PFSK-1 (cell line): ENCODE data around the gene FGD2.

Source experiments
- FOXP2 ChIP-seq: optimal IDR thresholded peaks from 2 replicates; pipeline ENCODE3; 2011; ENCODE audit warnings: borderline replicate concordance, control low read depth, inconsistent platforms; ENCODE audit not compliant: insufficient read depth; ENCODE audit errors: extremely low read length, extremely low read depth
- POLR2AphosphoS5 ChIP-seq: IDR thresholded peaks from 2 replicates; pipeline ENCODE4 v1.6.1; 2012; ENCODE audit warnings: low read depth, mild to moderate bottlenecking, control low read depth, low read length, moderate library complexity
- SIN3A ChIP-seq: IDR thresholded peaks from 2 replicates; pipeline ENCODE4 v1.6.1; 2012; ENCODE audit warnings: mild to moderate bottlenecking, low read length, moderate library complexity, borderline replicate concordance; ENCODE audit not compliant: insufficient read depth
- TAF1 ChIP-seq: IDR thresholded peaks from 2 replicates; pipeline ENCODE4 v1.6.1; 2012; ENCODE audit warnings: low read length, control low read depth, borderline replicate concordance; ENCODE audit not compliant: insufficient read depth
- TF ChIP-seq, protein P1 (sequence below), 2 experiments: IDR thresholded peaks; 2 replicates each; pipeline versions ENCODE4 v1.6.1 to v1.8.0; 2011 to 2012; ENCODE audit warnings: low read depth in 2 of 2, low read length in 2 of 2, control low read depth in 1 of 2, inconsistent platforms in 1 of 2, mild to moderate bottlenecking in 1 of 2, moderate library complexity in 1 of 2; ENCODE audit not compliant: insufficient read depth in 1 of 2

FGD2 gene

DNA sequence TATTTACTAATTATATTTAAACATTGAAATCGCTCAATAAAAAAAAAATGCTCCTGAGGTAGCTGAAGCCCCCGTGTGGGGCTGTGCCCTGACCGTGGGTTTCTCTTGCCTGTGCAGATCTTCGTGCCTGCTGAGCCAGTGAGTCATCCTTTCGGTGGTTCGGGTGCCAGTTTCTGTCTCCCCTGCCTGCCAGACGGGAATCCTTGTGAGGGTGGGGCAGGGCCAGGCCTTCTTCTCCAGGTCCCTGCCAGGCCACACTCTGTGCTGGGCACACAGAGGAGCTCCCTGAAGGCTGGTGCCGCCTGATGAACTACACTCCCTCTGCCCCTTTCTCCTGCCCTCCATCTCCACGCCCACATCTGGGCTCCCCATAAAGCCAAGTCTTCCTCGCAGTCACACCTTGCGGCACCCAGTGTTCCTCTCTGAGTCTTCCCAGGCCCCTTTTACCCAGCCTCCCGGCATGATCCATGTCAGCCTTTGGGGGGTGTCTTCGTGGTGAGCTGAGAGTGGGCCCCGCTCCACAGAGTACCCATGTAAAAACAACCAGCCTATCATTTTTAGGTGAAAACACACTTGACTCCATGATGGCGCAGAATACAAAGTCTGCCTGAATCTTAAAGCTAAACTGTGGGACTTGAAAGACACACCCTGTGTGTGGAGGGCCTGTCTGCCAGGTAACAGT lies 19.3 kb downstream of the FGD2 start:
- TF ChIP-seq FOXP2 (no peak), SIN3A (no peak), POLR2AphosphoS5 (no peak), TAF1 (no peak)
- TF ChIP-seq, protein P1, sequence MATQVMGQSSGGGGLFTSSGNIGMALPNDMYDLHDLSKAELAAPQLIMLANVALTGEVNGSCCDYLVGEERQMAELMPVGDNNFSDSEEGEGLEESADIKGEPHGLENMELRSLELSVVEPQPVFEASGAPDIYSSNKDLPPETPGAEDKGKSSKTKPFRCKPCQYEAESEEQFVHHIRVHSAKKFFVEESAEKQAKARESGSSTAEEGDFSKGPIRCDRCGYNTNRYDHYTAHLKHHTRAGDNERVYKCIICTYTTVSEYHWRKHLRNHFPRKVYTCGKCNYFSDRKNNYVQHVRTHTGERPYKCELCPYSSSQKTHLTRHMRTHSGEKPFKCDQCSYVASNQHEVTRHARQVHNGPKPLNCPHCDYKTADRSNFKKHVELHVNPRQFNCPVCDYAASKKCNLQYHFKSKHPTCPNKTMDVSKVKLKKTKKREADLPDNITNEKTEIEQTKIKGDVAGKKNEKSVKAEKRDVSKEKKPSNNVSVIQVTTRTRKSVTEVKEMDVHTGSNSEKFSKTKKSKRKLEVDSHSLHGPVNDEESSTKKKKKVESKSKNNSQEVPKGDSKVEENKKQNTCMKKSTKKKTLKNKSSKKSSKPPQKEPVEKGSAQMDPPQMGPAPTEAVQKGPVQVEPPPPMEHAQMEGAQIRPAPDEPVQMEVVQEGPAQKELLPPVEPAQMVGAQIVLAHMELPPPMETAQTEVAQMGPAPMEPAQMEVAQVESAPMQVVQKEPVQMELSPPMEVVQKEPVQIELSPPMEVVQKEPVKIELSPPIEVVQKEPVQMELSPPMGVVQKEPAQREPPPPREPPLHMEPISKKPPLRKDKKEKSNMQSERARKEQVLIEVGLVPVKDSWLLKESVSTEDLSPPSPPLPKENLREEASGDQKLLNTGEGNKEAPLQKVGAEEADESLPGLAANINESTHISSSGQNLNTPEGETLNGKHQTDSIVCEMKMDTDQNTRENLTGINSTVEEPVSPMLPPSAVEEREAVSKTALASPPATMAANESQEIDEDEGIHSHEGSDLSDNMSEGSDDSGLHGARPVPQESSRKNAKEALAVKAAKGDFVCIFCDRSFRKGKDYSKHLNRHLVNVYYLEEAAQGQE (IDR thresholded peaks at IDR 0.05; ENCODE audit: insufficient read depth in 1 of 2, low read depth in 2 of 2, low read length in 2 of 2) = no peak

DNA sequence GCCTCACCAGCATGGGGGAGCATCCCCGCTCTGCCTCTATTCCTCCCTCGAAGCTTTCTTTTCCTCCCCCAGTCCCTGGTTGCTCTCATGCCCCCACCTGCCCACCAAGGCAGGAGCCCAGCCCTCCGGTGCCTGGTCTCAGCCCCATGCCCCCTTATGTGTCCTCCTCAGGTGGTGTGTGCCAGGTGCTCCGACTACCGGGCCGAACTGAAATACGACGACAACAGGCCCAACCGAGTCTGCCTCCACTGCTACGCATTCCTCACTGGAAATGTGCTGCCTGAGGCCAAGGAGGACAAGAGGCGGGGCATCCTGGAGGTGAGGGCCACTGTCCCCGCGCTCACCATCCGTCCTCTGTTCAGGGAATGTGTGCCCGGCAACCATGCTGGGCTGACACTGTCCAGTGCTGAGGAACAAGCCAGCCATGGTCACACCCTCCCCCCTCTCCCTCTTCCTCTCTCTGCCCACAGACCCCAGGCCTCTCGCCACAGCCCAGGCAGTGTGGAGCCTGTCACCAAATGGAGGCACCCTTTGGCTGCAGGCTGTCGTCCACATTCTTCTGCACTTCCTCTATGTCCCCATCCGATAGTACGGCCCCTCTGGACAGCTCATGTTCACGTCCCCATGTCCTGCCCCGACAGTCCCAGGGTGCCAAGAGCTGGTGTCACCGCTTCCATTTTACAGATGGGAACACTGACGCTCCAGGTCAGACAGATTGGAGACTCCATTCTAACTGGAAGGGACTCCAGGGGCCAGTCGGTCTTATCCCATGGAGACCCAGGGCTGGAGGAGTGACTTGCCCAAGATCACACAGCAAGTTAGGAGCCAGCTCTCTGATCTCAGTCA lies 20.4 kb downstream of the FGD2 start:
- TF ChIP-seq SIN3A = no peak
- no peak for TF ChIP-seq POLR2AphosphoS5
- TF ChIP-seq TAF1 = no peak
- TF ChIP-seq FOXP2 = no peak
- TF ChIP-seq, protein P1 (IDR thresholded peaks at IDR 0.05; ENCODE audit: insufficient read depth in 1 of 2, low read depth in 2 of 2, low read length in 2 of 2) = no peak

DNA sequence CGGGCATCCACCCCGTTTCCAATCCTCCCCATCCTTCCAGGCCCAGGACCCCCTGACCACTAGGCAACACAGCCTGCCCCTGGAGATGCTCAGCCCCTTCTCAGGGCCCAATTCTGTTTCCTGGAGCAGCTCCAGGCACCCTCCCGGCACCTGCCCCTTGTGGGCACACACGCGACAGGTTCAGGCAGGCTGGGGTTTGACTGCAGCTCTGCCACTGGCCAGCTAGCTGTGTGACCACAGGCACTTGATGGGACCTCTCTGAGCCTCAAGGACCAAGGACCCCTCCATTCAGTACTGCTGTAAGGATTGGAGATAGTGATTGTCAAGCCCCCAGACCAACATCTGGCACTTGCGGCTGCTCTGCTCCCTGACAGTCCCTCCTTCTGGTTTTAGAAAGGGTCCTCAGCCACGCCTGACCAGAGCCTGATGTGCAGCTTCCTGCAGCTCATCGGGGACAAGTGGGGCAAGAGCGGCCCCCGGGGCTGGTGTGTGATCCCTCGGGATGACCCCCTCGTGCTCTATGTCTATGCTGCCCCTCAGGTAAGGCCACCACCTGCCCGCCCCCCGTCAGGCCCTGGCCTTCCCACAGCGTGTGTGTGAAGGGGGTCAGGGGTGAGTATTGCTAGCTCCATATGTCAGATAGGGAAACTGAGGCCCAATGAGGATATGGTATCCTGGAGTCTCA lies 21.7 kb downstream of the FGD2 start:
- TF ChIP-seq SIN3A (no peak), POLR2AphosphoS5 (no peak), TAF1 (no peak), FOXP2 (no peak)
- TF ChIP-seq, protein P1 (IDR thresholded peaks at IDR 0.05; ENCODE audit: insufficient read depth in 1 of 2, low read depth in 2 of 2, low read length in 2 of 2) = no peak

DNA sequence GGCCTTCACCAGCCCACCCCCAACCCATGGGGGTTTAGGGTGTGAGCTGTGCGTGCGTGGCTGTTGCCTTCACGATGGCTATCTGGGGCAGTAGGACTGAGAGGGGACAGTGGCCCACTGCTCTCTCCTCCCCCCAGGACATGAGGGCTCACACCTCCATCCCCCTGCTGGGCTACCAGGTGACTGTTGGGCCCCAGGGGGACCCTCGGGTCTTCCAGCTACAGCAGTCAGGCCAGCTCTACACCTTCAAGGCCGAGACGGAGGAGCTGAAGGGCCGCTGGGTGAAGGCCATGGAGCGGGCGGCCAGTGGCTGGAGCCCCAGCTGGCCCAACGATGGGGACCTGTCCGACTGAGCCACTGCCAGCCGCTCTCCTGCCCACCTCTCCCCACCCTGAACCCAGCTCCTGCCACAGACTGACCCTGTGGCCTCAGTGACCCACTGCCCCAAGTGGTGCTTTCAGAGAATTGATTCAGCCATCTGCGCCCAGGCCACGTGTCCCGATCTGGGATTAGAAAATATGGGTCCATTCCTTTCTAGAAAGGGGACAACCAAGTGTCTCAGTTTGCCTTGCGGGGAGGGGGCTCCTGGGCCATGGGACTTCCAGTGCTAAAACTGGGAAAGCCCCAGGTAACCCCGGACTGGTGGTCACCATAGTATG lies 22.5 kb downstream of the FGD2 start:
- TF ChIP-seq, protein P1 (IDR thresholded peaks at IDR 0.05; ENCODE audit: insufficient read depth in 1 of 2, low read depth in 2 of 2, low read length in 2 of 2) = no peak
- no peak for TF ChIP-seq FOXP2
- no peak for TF ChIP-seq TAF1
- TF ChIP-seq SIN3A = no peak
- no peak for TF ChIP-seq POLR2AphosphoS5
